Measurements from ENCODE around the gene SLPI. TPM values are rescaled to one million over a fixed set of nuclear protein-coding genes. Genes with fewer than 3 reads are reported as not detected.

SLPI gene
- total RNA-seq, 3 donors from 2014 or later (not counting 1 experiment from before 2014, with no cell fraction given), result 0.90 TPM; not detected in 2

- intact Hi-C loops (cut with micrococcal nuclease), result loop anchor here (10.0 kb wide), 2 partner anchors 60 to 610 kb away; no protein-coding TSS in a partner anchor
- Histone ChIP-seq H3K9me3 (ENCODE audit: control insufficient read depth, insufficient read depth, low read length) (no peaks in the 10 kb centered on the region), H3K27ac (ENCODE audit: low read length) (no peak overlapping the region), H3K27me3 (ENCODE audit: control insufficient read depth, insufficient read depth, low read length) (peaks cover 10% of the 10 kb centered on the region), H3K4me3 (ENCODE audit: low read length) (no peak overlapping the region), H3K4me1 (ENCODE audit: control insufficient read depth, insufficient read depth, low read length) (peaks cover 11% of the 10 kb centered on the region), H3K36me3 (ENCODE audit: control insufficient read depth, insufficient read depth, low read length) (no peaks in the 10 kb centered on the region)
- H3K9me3 Mint-ChIP-seq, result no peaks in the 10 kb centered on the region
- DNase-seq (no peak), ATAC-seq (no peak)
- H3K4me3 Mint-ChIP-seq, result no peak overlapping the region
- H3K36me3 Mint-ChIP-seq, result no peaks in the 10 kb centered on the region
- WGBS (ENCODE audit: insufficient coverage), result no CpG with 5 or more reads among the region's 1 CpG
- peaks cover 21 to 45% of the 10 kb centered on the region in 2 donors for H3K27me3 Mint-ChIP-seq (ENCODE audit: low read depth in 2 of 2)
- peaks cover 15 to 25% of the 10 kb centered on the region in 2 donors for H3K4me1 Mint-ChIP-seq
- no peak for TF ChIP-seq CTCF (IDR thresholded peaks at IDR 0.05)
- no peak overlapping the region for H3K27ac Mint-ChIP-seq
These were observed 40.3 kb upstream of the SLPI start for GRCh38 chr20:45294659-45295058.

GRCh38 chr20:45294003-45294368 lies 39.6 kb upstream of the SLPI start:
- 63% methylated on average over 5 of the region's 5 CpGs for WGBS (ENCODE audit: insufficient coverage)
- no peak overlapping the region for H3K27ac ChIP-seq (ENCODE audit: low read length)
- H3K36me3 ChIP-seq (ENCODE audit: control insufficient read depth, insufficient read depth, low read length), result no peaks in the 10 kb centered on the region
- H3K4me3 ChIP-seq (ENCODE audit: low read length), result no peak overlapping the region
- peaks cover 10% of the 10 kb centered on the region for H3K27me3 ChIP-seq (ENCODE audit: control insufficient read depth, insufficient read depth, low read length)
- H3K4me1 ChIP-seq (ENCODE audit: control insufficient read depth, insufficient read depth, low read length), result peaks cover 11% of the 10 kb centered on the region
- H3K4me1 Mint-ChIP-seq, result peaks cover 15 to 25% of the 10 kb centered on the region in 2 donors
- intact Hi-C loops (cut with micrococcal nuclease), result loop anchor here (10.0 kb wide), 2 partner anchors 61 to 609 kb away; no protein-coding TSS in a partner anchor
- ATAC-seq (no peak), DNase-seq (no peak)
- no peak overlapping the region for H3K27ac Mint-ChIP-seq
- peak; percentile 38 for TF ChIP-seq CTCF (IDR thresholded peaks at IDR 0.05)
- H3K9me3 ChIP-seq (ENCODE audit: control insufficient read depth, insufficient read depth, low read length), result no peaks in the 10 kb centered on the region
- no peaks in the 10 kb centered on the region for H3K9me3 Mint-ChIP-seq
- H3K27me3 Mint-ChIP-seq (ENCODE audit: low read depth in 2 of 2), result peaks cover 18 to 42% of the 10 kb centered on the region in 2 donors
- H3K4me3 Mint-ChIP-seq, result peak overlapping the region; percentile 80
- no peaks in the 10 kb centered on the region for H3K36me3 Mint-ChIP-seq

- peaks cover 10% of the 10 kb centered on the region for H3K27me3 ChIP-seq (ENCODE audit: control insufficient read depth, insufficient read depth, low read length)
- DNase-seq (peak; percentile 75 to 83), ATAC-seq (peak; percentile 91 to 93 (median 93))
- H3K27ac Mint-ChIP-seq, result no peak overlapping the region
- H3K4me1 Mint-ChIP-seq, result peaks cover 15 to 25% of the 10 kb centered on the region in 2 donors
- H3K9me3 Mint-ChIP-seq, result no peaks in the 10 kb centered on the region
- no peaks in the 10 kb centered on the region for H3K36me3 Mint-ChIP-seq
- H3K4me1 ChIP-seq (ENCODE audit: control insufficient read depth, insufficient read depth, low read length), result peaks cover 11% of the 10 kb centered on the region
- peaks cover 25 to 41% of the 10 kb centered on the region in 2 donors for H3K27me3 Mint-ChIP-seq (ENCODE audit: low read depth in 2 of 2)
- intact Hi-C loops (cut with micrococcal nuclease), result loop anchor here (10.0 kb wide), 2 partner anchors 61 to 609 kb away; no protein-coding TSS in a partner anchor
- WGBS (ENCODE audit: insufficient coverage), result 6% methylated on average over 79 of the region's 79 CpGs
- H3K4me3 Mint-ChIP-seq, result peak overlapping the region; percentile 80
- no peaks in the 10 kb centered on the region for H3K36me3 ChIP-seq (ENCODE audit: control insufficient read depth, insufficient read depth, low read length)
- no peak overlapping the region for H3K27ac ChIP-seq (ENCODE audit: low read length)
- peak; percentile 83 for TF ChIP-seq CTCF (IDR thresholded peaks at IDR 0.05)
- no peaks in the 10 kb centered on the region for H3K9me3 ChIP-seq (ENCODE audit: control insufficient read depth, insufficient read depth, low read length)
- peak overlapping the region; percentile 23 for H3K4me3 ChIP-seq (ENCODE audit: low read length)
These were observed 39.0 kb upstream of the SLPI start for GRCh38 chr20:45293041-45294002.

All from natural killer cell (primary cell).